ENCODE data around the gene OR1D5. TPM values are rescaled to one million over a fixed set of nuclear protein-coding genes. Genes with fewer than 3 reads are reported as not detected.

Gene OR1D5
- total RNA-seq, 2 donors from 2014 or later, result not detected

DNA sequence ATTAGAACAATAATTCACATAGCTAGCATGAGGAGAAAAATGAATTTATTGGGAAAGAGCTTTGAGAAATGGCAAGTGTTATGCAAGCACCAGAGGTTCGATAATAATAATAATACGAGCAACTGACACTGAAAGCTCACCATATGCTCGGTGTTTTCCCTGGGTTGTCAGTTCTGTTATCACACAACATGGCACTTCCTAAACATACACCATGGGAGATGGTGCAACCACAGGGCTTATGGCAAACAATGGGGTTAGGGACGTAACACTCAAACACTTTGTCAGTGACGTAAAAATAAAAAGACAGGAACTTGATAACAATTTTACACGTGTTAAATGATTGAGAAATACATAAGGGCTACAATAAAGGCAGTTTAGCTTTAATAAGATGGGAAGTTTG is 23.7 kb downstream of the OR1D5 start:
- Histone ChIP-seq H3K4me1 (replicated peaks) (no peaks in the 10 kb centered on the region), H3K27me3 (replicated peaks; ENCODE audit: insufficient read depth) (no peaks in the 10 kb centered on the region), H3K9me3 (no peaks in the 10 kb centered on the region), H3K27ac (no peak overlapping the region), H3K36me3 (no peaks in the 10 kb centered on the region), H3K4me3 (no peak overlapping the region)
- DNase-seq (ENCODE audit: low spot score), result no peak
- TF ChIP-seq POLR2A (IDR thresholded peaks at IDR 0.05) (no peak), POLR2AphosphoS5 (IDR thresholded peaks at IDR 0.05) (no peak)
- TF ChIP-seq, protein P1, sequence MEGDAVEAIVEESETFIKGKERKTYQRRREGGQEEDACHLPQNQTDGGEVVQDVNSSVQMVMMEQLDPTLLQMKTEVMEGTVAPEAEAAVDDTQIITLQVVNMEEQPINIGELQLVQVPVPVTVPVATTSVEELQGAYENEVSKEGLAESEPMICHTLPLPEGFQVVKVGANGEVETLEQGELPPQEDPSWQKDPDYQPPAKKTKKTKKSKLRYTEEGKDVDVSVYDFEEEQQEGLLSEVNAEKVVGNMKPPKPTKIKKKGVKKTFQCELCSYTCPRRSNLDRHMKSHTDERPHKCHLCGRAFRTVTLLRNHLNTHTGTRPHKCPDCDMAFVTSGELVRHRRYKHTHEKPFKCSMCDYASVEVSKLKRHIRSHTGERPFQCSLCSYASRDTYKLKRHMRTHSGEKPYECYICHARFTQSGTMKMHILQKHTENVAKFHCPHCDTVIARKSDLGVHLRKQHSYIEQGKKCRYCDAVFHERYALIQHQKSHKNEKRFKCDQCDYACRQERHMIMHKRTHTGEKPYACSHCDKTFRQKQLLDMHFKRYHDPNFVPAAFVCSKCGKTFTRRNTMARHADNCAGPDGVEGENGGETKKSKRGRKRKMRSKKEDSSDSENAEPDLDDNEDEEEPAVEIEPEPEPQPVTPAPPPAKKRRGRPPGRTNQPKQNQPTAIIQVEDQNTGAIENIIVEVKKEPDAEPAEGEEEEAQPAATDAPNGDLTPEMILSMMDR (IDR thresholded peaks at IDR 0.05), result no peak
- intact Hi-C loops (cut with DNase I), result loop anchor here (10.0 kb wide), 1 partner anchor 605 kb away; no protein-coding TSS in a partner anchor
- 49% methylated on average over 6 of the region's 6 CpGs for WGBS

DNA sequence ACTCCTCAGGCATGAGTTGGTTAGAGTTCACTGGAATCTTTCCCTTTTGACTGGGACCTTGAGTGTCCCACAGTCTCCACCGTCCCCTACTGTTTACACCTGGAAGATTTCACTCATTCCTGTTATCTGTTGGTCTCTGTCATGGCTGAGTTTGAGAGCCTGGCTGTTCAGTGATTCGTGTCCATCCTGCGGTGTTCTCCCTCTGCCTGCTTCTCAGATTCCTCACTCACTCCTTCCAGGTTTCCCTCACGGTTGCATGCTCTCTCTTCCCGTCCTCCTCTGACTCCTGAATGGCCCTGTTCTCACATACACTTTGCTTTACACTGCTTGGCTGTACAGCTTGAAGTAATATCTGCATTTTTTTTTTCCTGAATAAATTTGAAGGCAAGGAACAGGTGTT is 24.5 kb downstream of the OR1D5 start:
- H3K27me3 ChIP-seq (replicated peaks; ENCODE audit: insufficient read depth), result no peaks in the 10 kb centered on the region
- H3K36me3 ChIP-seq, result no peaks in the 10 kb centered on the region
- TF ChIP-seq POLR2AphosphoS5 (IDR thresholded peaks at IDR 0.05) (no peak), POLR2A (IDR thresholded peaks at IDR 0.05) (no peak)
- TF ChIP-seq, protein P1 (IDR thresholded peaks at IDR 0.05), result no peak
- no peaks in the 10 kb centered on the region for H3K9me3 ChIP-seq
- intact Hi-C loops (cut with DNase I), result no loop called here
- DNase-seq (ENCODE audit: low spot score), result no peak
- no peaks in the 10 kb centered on the region for H3K4me1 ChIP-seq (replicated peaks)
- H3K27ac ChIP-seq, result no peak overlapping the region
- H3K4me3 ChIP-seq, result no peak overlapping the region
- WGBS, result 33% methylated on average over 5 of the region's 5 CpGs

DNA sequence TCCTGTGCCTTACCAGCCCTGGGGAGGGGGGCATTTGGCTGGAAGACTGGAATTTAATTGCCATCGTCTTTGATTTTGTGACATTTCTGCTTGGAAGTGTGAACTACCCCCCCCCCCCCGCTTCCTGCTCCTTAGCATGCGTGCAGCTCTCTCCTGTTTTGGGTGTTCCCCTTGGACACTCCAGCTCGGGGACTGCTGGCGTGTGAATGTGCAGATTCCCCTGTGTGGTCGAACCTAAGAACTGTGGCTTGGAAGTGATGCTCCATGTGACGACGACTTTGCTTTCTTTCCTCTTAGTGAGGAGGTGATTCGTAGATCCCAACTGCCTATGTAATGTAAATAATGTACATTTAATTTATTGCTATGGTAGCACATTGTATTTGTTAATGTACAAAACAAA is 26.1 kb downstream of the OR1D5 start:
- intact Hi-C loops (cut with DNase I), result no loop called here

DNA sequence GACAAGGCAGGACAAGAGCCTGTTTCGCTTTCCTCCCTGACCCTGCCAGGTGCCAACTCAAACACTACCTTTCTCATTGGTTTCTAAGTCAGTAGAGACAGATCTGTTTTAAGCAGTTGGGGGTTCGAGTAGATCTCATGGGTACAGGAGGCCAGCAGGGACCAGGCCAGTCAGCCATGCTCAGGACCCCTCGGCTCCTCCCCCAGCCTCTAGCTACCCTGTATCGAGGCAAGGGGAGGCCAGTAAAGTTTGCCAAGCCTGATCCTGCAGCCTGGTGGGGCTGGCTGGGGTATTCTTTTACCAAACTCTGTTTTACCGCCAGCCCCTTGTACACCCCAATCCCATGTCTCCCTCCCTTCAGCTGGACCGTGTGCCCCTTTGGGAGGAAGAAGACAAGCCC is 26.6 kb downstream of the OR1D5 start:
- TF ChIP-seq POLR2AphosphoS5 (IDR thresholded peaks at IDR 0.05) (no peak), POLR2A (IDR thresholded peaks at IDR 0.05) (no peak)
- TF ChIP-seq, protein P1 (IDR thresholded peaks at IDR 0.05), result no peak
- no peaks in the 10 kb centered on the region for H3K36me3 ChIP-seq
- H3K27me3 ChIP-seq (replicated peaks; ENCODE audit: insufficient read depth), result no peaks in the 10 kb centered on the region
- H3K4me3 ChIP-seq, result no peak overlapping the region
- H3K27ac ChIP-seq, result no peak overlapping the region
- no peak for DNase-seq (ENCODE audit: low spot score)
- no peaks in the 10 kb centered on the region for H3K4me1 ChIP-seq (replicated peaks)
- H3K9me3 ChIP-seq, result no peaks in the 10 kb centered on the region
- intact Hi-C loops (cut with DNase I), result no loop called here
- 74% methylated on average over 6 of the region's 6 CpGs for WGBS

More for the DNA sequence above, 26.1 kb downstream of the OR1D5 start:
- TF ChIP-seq, protein P1 (IDR thresholded peaks at IDR 0.05), result no peak
- TF ChIP-seq POLR2AphosphoS5 (IDR thresholded peaks at IDR 0.05) (no peak), POLR2A (IDR thresholded peaks at IDR 0.05) (no peak)
- Histone ChIP-seq H3K4me3 (no peak overlapping the region), H3K27me3 (replicated peaks; ENCODE audit: insufficient read depth) (no peaks in the 10 kb centered on the region), H3K9me3 (no peaks in the 10 kb centered on the region), H3K27ac (no peak overlapping the region), H3K36me3 (no peaks in the 10 kb centered on the region), H3K4me1 (replicated peaks) (no peaks in the 10 kb centered on the region)
- no peak for DNase-seq (ENCODE audit: low spot score)
- WGBS, result 53% methylated on average over 9 of the region's 9 CpGs

DNA sequence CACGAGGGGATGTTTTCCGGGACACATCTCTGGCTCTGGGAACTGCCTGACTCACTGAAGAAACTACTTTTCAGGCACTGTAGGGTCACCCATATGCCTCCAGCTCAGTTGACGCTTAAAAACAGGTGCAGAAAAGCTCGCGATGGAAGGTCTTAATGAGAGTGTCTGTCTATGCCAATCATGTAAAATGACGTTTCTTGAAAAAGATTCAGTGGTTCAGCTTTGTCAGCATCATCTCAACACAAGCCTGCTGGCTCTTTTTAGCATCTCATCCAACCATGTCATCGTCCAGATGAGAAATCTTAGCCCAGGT is 27.5 kb downstream of the OR1D5 start:
- no peaks in the 10 kb centered on the region for H3K4me1 ChIP-seq (replicated peaks)
- H3K27me3 ChIP-seq (replicated peaks; ENCODE audit: insufficient read depth), result no peaks in the 10 kb centered on the region
- no peaks in the 10 kb centered on the region for H3K36me3 ChIP-seq
- 90% methylated on average over 7 of the region's 7 CpGs for WGBS
- intact Hi-C loops (cut with DNase I), result no loop called here
- no peak overlapping the region for H3K27ac ChIP-seq
- TF ChIP-seq POLR2A (IDR thresholded peaks at IDR 0.05) (no peak), POLR2AphosphoS5 (IDR thresholded peaks at IDR 0.05) (no peak)
- TF ChIP-seq, protein P1 (IDR thresholded peaks at IDR 0.05), result no peak
- H3K9me3 ChIP-seq, result no peaks in the 10 kb centered on the region
- no peak for DNase-seq (ENCODE audit: low spot score)
- H3K4me3 ChIP-seq, result no peak overlapping the region

Data from prostate gland (tissue), 2 donors.